AG08395 (cell line): ENCODE data around the gene POU1F1.
"Not testable (repeated sequence)": the region's sequence is repeated elsewhere in the genome, so short reads cannot be mapped to it uniquely, and the experiment has no call there.

Experiments used
- DNase-seq: peaks from one replicate; pipeline ENCODE4 v3.0.0; 2012; ENCODE audit warnings: mixed read lengths, low spot score

POU1F1 gene

DNA sequence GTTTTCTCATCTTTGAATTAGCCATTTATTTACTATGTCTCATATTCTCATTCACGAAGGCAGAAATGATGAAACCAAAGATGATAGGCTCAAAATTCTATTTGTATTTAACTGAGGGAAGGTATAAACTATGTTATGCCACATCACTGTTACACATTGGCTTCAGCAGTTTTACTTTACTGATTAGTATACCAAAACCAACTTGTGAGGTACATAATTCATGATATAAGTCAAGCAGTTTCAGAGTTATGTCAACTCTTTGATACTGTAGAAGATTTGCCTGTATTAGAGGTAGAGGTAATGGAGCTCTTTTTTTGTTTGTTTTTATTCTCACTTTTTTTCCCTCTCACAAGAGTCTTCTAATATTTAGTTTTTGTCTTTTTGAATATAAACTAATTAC, 26.4 kb downstream of the POU1F1 start:
- DNase-seq, result no peak

DNA sequence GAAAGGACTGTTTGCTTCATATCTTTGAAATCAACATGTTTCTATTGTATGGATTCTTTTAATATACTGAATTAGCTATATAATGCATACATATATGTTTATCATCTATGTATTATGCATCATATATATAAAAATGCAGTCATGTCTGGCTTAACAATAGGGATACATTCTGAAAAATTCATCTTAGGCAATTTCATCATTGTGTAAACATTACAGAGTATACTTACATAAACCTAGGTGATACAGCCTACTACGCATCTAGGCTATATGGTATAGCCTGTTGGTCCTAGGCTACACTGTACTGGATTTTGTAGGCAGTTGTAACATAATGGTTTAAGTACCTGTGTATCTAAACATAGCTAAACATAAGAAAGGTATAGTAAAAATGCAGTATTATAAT, 27.6 kb downstream of the POU1F1 start:
- no peak for DNase-seq

DNA sequence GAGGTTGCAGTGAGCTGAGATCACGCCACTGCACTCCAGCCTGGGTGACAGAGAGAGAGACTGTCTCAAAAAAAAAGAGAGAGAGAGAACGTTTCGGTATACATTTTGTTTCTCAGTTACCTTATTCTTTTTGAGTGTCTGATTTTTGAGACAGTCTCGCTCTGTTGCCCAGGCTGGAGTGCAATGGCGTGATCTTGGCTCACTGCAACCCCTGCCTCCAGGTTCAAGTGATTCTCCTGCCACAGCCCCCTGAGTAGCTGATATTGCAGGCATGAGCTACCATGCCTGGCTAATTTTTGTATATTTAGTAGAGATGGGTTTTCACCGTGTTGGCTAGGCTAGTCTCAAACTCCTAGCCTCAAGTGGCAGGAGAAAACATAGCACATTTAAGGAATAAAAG, 28.2 kb downstream of the POU1F1 start:
- DNase-seq, result not testable (repeated sequence)

DNA sequence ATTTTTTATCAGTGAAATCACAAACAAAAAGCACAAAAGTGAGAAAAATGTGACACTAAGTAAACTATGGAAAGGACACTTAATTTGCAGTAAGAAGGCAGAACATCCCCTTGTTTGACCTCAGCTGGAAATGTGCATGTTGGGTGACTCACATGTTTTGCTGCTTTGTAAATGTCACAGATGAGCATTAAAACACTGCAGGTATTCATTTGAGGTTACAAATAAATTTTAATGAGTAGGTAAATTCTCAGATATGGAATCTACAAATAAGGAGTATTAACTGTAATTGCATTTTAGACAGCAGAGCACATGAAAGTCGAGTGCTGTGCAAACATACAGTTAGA, 29.0 kb downstream of the POU1F1 start:
- no peak for DNase-seq

DNA sequence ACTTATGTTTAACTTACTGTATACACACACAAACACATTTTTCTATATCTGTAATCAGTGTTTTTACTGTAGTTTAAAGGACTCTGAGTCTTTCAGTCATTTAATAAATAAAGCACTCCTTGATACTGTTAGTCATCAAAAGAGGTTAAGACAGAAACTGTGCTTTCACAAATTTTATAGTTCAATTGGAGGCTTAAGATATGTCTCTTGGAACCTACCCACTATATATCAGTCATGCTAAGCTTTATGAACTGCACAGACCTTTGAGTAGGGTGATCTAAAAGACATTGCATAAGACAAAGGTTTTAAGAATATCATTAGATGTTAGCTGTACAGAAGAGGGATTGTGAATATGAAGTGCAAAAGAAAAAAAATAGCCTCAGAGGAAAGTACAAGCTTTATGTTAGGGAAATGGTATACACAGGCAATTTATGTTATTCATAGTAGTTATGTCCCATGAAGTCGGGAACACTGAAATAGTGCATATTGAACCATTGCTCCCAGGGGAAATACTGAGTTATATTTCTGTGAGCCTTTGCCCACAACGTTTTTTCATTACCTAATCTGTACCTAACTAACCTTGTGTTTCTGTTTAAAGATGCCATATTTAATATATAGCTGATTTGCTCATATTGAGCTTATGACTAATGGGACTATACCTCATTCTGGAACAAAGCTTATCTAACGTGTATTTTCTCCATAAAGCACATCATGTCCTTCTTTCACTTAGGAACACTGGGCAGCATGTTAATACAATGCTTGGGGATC, 29.5 kb downstream of the POU1F1 start:
- DNase-seq, result no peak

DNA sequence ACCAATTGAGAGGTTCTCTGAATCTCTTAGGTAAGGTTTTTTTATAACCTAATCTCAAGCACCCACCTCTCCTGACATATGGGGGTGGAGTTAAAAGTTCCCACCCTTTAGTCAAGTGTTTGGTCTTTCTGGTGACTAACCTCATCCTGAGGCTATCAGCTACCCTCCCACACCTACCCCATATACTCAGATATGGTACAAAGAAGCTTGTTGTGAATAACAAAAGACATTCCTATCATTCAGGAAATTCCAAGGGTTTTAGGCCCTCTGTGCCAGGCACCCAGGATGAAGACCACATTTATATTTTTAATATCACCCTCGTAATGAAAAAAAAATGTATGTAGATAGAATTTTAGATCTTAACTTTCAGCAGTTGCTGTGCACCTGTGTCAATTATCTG, 40.3 kb downstream of the POU1F1 start:
- no peak for DNase-seq

GRCh38 chr3:87233805-87234204, 42.6 kb downstream of the POU1F1 start:
- DNase-seq, result no peak

GRCh38 chr3:87229113-87229512, 47.3 kb downstream of the POU1F1 start:
- no peak for DNase-seq

GRCh38 chr3:87228316-87228715, 48.1 kb downstream of the POU1F1 start:
- DNase-seq, result peak; percentile 40

DNA sequence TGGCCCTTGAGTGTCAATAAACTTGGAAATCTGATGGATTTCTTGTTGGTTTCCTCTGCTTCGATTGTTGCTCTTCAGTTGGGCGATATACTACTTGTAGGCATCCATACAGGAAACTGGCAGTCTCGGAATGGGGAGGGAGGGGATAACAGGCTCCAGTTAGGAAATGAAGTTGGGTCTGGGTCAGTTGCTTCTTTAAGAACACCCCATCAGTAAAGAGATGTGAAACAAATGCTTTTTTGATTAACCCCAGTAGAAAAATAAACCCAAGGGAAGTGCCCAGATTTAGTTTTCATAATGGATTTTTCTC, 48.6 kb downstream of the POU1F1 start:
- no peak for DNase-seq

- peak; percentile 94 for DNase-seq
These were observed 49.1 kb downstream of the POU1F1 start, which contains the start of gene CHMP2B for GRCh38 chr3:87227104-87227834. TSS of gene CHMP2B (plus strand) at chr3:87227309. CDS start at chr3:87227523, 214 bp downstream.

DNA sequence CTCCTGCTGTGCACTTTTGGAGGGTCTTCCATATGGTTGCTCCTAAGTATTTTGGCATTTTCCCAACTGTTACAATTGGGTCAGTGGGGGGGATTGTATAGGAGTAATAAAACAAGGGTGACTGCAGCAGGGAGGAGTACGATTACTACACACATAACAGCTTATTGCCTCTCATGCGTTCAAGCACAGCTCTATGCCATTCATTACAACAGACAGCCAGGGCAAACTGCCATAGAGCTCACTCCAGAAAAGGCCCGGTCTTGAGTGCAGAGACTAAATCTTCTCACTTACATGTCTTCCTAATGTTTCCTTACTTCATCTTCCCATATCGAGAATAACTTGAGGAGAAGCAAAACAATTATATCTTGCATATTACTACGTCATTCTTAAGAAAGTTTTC, 50.7 kb downstream of the POU1F1 start:
- DNase-seq, result no peak

DNA sequence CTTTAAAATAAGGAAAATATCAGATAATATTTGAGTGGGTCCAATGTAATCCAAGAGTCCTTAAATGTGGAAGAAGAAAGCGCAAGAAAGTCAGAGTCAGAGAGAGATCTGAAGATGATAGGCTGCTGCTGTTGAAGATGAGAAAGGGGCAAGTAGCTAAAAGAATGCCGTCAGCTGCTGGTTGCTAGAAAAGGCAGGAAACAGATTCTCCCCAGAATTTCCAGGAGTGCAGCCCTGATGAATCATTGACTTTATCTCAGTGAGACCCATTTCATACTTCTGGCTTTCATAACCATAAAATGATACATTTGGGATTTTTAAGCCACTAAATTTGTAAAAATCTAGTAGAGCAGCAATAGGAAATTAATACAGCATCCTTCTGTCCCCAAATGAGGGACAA, 56.8 kb downstream of the POU1F1 start:
- no peak for DNase-seq

- no peak for DNase-seq
These were observed 57.8 kb downstream of the POU1F1 start for GRCh38 chr3:87218560-87218959.
